Measurements from ENCODE around the gene IFNA5. TPM values are rescaled to one million over a fixed set of nuclear protein-coding genes. Genes with fewer than 3 reads are reported as not detected.

IFNA5 gene
- total RNA-seq, 1 donor from 2014 or later = not detected

DNA sequence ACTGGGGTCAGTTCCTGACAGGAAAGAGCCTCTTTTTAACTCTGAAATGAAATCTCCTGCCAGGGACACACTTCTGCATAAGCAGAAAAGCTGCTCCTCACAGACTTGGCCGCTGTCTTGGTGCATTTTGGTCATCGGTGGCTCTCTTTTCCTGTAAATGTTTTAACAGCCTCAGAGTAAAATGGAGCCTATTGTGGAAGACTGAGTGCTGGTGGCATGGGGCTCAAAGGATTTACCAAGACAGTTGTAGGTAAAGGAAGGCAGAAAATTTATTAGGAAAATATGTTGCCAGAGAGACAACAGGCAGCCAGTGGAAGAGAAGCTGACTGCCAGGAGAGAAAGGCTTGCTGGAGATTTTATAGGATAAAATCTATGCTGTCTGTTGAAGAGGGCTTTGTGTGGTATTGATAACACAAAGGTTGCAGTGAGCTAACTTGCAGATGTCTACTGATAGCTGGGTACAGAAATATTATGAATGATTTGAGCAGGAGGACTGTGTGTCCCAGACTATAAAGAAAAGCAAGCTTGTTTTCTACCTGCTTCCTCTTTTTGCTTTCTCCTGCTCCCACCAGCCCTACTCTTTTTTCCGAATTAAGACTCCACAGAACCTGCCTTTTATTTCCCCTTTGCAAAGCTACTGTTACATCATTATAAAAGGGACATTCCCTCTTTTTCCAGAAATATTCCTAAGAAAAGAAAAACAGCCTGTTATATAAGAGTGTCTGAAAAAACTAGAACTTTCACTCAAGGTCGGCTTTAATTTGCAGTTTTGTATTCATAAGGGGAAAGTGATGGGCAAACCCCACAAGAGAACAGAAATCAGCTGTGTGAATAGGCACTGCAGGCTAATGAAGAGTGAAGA is 37.4 kb downstream of the IFNA5 start:
- no peak overlapping the region for H3K4me3 ChIP-seq
- H3K27me3 ChIP-seq (ENCODE audit: low read depth) = peaks cover 35% of the 10 kb centered on the region
- H3K27ac ChIP-seq (replicated peaks) = no peak overlapping the region
- intact Hi-C loops (cut with micrococcal nuclease) = no loop called here
- TF ChIP-seq, protein P1, sequence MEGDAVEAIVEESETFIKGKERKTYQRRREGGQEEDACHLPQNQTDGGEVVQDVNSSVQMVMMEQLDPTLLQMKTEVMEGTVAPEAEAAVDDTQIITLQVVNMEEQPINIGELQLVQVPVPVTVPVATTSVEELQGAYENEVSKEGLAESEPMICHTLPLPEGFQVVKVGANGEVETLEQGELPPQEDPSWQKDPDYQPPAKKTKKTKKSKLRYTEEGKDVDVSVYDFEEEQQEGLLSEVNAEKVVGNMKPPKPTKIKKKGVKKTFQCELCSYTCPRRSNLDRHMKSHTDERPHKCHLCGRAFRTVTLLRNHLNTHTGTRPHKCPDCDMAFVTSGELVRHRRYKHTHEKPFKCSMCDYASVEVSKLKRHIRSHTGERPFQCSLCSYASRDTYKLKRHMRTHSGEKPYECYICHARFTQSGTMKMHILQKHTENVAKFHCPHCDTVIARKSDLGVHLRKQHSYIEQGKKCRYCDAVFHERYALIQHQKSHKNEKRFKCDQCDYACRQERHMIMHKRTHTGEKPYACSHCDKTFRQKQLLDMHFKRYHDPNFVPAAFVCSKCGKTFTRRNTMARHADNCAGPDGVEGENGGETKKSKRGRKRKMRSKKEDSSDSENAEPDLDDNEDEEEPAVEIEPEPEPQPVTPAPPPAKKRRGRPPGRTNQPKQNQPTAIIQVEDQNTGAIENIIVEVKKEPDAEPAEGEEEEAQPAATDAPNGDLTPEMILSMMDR (IDR thresholded peaks at IDR 0.05; ENCODE audit: borderline replicate concordance) = no peak
- no peaks in the 10 kb centered on the region for H3K4me1 ChIP-seq
- H3K9me3 ChIP-seq (replicated peaks) = peaks cover 20% of the 10 kb centered on the region
- no peak for DNase-seq
- no peaks in the 10 kb centered on the region for H3K36me3 ChIP-seq

DNA sequence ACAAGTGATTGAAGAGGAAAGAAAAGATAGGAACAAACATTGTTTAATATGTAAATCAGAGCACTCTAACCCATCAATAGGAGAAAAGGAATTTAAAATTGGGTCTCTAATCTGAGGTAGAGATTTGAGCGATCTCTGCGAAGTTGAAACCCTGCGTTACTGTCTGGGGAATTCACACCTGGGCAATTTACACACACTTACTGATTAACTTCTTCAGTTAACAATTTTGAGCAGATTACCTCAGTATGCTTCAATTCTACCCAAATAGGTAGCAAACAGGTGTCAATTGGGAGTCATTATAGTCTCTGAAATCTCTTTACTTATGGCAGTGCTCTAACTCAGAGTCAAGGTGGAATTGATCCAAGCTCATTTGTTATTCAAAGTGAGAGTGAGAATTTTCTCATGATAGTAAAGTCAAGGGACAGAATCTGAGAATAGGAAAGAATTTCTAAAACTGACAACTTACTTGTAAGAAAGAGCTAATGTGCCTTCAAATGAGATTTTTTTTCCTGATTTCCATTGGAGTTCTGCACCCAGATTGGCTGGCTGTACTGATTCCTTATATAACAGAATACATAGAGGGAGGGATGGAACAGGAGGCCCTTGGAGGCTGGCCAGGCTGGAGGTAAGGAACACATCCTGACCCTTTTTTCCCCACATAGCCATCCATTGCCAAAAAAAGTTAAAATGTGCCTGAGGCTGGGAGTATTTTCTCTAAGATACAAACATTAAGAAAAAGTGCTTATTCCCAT is 38.2 kb downstream of the IFNA5 start:
- TF ChIP-seq, protein P1 (IDR thresholded peaks at IDR 0.05; ENCODE audit: borderline replicate concordance) = no peak
- Histone ChIP-seq H3K27me3 (ENCODE audit: low read depth) (peaks cover 35% of the 10 kb centered on the region), H3K9me3 (replicated peaks) (peaks cover 12% of the 10 kb centered on the region), H3K4me3 (no peak overlapping the region), H3K27ac (replicated peaks) (no peak overlapping the region), H3K36me3 (no peaks in the 10 kb centered on the region), H3K4me1 (no peaks in the 10 kb centered on the region)
- DNase-seq = no peak
- intact Hi-C loops (cut with micrococcal nuclease) = no loop called here

DNA sequence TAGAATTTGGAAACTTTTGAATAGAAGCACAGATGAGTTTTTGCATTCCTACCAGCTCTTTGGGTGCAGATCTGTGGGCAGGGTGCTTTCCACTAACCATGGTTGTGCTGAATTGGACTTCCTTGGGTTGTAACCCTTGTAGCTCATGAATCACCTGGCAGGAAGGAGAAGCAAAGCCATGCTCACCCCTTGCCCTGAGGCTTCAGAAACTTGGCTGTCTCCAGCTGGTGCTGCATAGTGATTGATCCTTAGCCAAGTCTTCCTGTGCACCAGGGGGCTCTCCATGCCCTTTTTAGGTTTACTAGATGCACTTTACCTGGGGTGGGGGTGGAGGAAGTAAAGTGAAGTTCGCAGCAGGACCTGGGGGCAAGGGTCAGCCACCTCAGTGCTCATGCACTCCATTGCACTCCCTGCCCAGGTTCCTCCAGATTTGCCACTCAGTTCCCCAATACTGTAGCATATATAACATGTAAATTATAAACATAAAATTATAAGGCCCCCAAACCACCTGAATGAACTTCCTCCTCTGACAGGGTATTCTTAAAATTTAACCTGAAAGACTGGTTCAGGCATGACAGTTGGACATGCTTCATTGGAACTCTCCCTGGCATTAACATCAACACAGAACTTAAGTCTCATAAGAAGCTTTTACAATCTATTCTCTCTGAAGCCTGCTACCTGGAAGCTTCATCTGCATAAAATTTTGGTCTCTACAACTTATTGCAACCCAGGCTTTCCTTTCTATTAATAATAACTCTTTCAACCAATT is 39.5 kb downstream of the IFNA5 start:
- no peaks in the 10 kb centered on the region for H3K4me1 ChIP-seq
- H3K27ac ChIP-seq (replicated peaks) = no peak overlapping the region
- peaks cover 2% of the 10 kb centered on the region for H3K9me3 ChIP-seq (replicated peaks)
- H3K27me3 ChIP-seq (ENCODE audit: low read depth) = peaks cover 35% of the 10 kb centered on the region
- H3K4me3 ChIP-seq = no peak overlapping the region
- H3K36me3 ChIP-seq = no peaks in the 10 kb centered on the region
- intact Hi-C loops (cut with micrococcal nuclease) = no loop called here
- no peak for DNase-seq
- TF ChIP-seq, protein P1 (IDR thresholded peaks at IDR 0.05; ENCODE audit: borderline replicate concordance) = no peak

DNA sequence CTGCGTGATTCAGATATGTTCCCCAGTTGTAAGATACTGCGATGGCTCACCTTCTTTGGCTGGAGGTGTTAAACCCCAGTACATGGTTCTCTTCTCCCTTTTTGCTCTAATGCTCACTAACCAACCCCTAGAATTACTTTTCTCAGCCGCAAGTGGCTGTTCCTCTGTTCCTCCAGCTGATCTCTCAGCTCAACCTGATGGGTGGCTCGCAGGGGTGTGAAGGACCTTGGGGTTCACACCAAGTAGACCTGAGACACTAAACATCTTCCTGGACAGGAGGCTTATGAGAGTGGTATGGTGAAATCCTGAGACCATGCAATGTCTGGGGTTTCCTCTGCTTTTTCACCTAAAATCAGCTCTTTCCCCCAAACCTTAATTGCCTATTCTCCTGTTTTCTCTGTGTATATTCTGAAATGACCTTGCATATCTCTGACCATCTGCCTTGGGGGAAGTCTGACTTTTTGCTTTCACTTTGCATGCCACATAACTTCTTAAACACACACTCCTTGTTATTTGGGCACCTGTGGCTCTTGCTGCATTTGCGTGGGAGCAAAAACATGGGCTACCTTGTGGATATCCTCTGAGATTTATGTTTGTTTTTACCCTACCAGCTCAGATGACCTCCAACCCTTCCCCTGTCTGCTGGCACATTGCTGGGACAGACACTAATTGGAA is 49.4 kb downstream of the IFNA5 start:
- Histone ChIP-seq H3K36me3 (no peaks in the 10 kb centered on the region), H3K27me3 (ENCODE audit: low read depth) (peaks cover 41% of the 10 kb centered on the region), H3K4me3 (no peak overlapping the region), H3K27ac (replicated peaks) (no peak overlapping the region), H3K9me3 (replicated peaks) (no peaks in the 10 kb centered on the region), H3K4me1 (peaks cover 9% of the 10 kb centered on the region)
- DNase-seq = no peak
- intact Hi-C loops (cut with micrococcal nuclease) = no loop called here
- TF ChIP-seq, protein P1 (IDR thresholded peaks at IDR 0.05; ENCODE audit: borderline replicate concordance) = no peak

Other genes with a start within 250 kb of the IFNA5 start
- not detected for gene IFNB1, start 227.4 kb downstream of the IFNA5 start, total RNA-seq
- not detected for gene IFNW1, start 163.5 kb downstream of the IFNA5 start, total RNA-seq
- gene IFNA21, start 138.7 kb downstream of the IFNA5 start, total RNA-seq = not detected
- gene IFNA4, start 117.7 kb downstream of the IFNA5 start, total RNA-seq = not detected
- not detected for gene IFNA7, start 103.1 kb downstream of the IFNA5 start, total RNA-seq
- not detected for gene IFNA10, start 98.2 kb downstream of the IFNA5 start, total RNA-seq
- gene IFNA16, start 88.0 kb downstream of the IFNA5 start, total RNA-seq = not detected
- gene IFNA17, start 77.1 kb downstream of the IFNA5 start, total RNA-seq = not detected
- not detected for gene IFNA14, start 65.3 kb downstream of the IFNA5 start, total RNA-seq
- gene KLHL9, start 30.1 kb upstream of the IFNA5 start, total RNA-seq = 12.0 TPM
- not detected for gene IFNA6, start 45.6 kb upstream of the IFNA5 start, total RNA-seq
- not detected for gene IFNA13, start 62.7 kb upstream of the IFNA5 start, total RNA-seq
- gene IFNA2, start 80.1 kb upstream of the IFNA5 start, total RNA-seq = not detected
- not detected for gene IFNA8, start 103.8 kb upstream of the IFNA5 start, total RNA-seq
- gene IFNA1, start 135.1 kb upstream of the IFNA5 start, total RNA-seq = not detected
- not detected for gene IFNE, start 177.0 kb upstream of the IFNA5 start, total RNA-seq

Measured in left ventricle myocardium inferior (tissue), 1 donor.